ENCODE results near the gene SPINK4. TPM values are rescaled to one million over a fixed set of nuclear protein-coding genes. Genes with fewer than 3 reads are reported as not detected.

SPINK4 gene
- not detected in 2 replicates for total RNA-seq

GRCh38 chr9:33239921-33240320, at the start of gene SPINK4:
Gene SPINK4, plus strand, starts transcription at chr9:33240167. Its CDS starts 42 bp downstream, at chr9:33240209.

DNA sequence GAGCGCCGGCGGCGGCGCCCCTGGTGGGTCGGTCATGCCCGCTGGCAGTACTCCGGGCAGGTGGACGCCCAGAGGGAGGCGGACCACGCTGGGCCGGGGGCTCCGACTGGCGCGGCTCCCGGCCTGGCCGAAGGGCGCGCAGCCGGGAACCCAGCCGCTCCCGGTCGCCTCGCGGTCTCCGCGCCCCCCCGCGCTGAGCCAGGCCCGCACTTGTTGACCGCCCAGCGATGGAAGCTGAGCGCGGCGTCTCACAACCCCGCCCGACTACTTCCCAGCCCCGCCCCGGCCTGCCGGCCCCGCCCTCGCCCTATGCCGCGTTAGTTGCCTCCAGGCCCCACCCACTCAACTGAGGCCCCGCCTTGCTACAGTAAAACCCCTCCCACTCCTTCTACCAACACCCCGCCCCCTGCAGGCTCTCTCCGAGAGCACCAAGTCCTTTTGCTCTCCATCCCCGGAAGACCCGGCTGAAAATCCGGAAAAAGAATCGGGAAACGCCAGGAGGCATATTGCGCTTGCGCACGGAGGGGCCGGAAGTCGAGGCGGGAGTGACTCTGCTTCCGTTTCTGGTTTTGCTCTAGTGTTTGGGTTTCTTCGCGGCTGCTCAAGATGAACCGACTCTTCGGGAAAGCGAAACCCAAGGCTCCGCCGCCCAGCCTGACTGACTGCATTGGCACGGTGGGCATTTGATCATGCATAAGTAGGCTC, 24.7 kb downstream of the SPINK4 start, which contains the start of the genes BAG1 and CHMP5:
TSS of gene BAG1 (minus strand) at position 236 of the 705 bp plus-strand sequence.
TSS of gene CHMP5 (plus strand) at position 577 of the 705 bp plus-strand sequence. CDS start at position 607, 30 bp downstream.

DNA sequence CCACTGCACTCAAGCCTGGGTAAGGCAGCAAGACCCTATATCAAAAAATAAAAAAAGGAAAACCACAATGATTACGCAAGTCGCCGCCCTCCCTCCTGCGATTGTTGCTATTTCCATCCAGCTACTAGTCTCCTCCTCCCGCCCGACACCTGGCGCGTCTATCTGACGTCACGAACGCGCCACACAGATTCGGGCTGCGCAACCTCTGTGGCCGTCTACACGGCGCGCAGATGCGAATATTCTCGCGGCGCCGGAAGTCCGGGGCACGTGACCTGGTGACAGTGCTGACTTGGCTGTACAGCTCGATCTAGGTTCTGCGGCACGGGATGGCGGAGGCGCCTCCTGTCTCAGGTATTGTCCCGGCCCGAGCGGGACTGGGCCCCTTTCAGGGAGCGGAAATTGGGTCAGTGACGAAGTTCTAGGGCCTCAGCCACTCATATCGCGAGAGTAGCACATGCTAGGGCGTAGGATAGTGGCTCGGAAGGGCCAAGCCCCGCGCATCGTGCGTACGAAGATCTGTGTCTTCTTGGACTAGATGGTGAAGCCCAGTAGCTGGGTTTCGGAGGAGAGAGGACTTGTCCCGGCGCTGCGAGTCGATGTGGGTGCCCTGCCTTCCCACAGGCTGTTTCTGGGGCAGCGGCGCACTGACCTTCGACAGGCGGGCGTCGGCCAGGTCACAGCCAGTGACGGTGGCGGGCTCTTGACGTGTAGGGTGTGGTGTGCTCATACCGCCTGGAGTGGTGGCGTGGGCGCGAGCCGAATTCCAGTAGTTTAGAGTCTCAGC, 50.5 kb downstream of the SPINK4 start, which contains the start of gene NFX1:
TSS of gene NFX1 (plus strand) at position 270 of the 784 bp plus-strand sequence. CDS start at position 327, 57 bp downstream.

Other genes with a start within 250 kb of the SPINK4 start
- gene APTX, start 238.5 kb upstream of the SPINK4 start, total RNA-seq = 41.4 and 41.7 TPM in 2 replicates
- 86.1 and 105 TPM in 2 replicates for gene DNAJA1, start 214.9 kb upstream of the SPINK4 start, total RNA-seq
- 35.6 and 36.9 TPM in 2 replicates for gene SMU1, start 163.5 kb upstream of the SPINK4 start, total RNA-seq
- gene B4GALT1, start 72.8 kb upstream of the SPINK4 start, total RNA-seq = 14.9 and 23.6 TPM in 2 replicates
- 29.8 and 30.3 TPM in 2 replicates for gene BAG1, start 24.5 kb downstream of the SPINK4 start, total RNA-seq
- gene CHMP5, start 24.9 kb downstream of the SPINK4 start, total RNA-seq = 135 and 137 TPM in 2 replicates
- gene NFX1, start 50.3 kb downstream of the SPINK4 start, total RNA-seq = 19.9 and 24.0 TPM in 2 replicates
- gene AQP7, start 162.4 kb downstream of the SPINK4 start, total RNA-seq = 0.40 and 1.8 TPM in 2 replicates
- gene AQP3, start 207.4 kb downstream of the SPINK4 start, total RNA-seq = 0.26 and 0.56 TPM in 2 replicates
- 17.5 and 24.0 TPM in 2 replicates for gene NOL6, start 233.8 kb downstream of the SPINK4 start, total RNA-seq